Nasal cavity respiratory epithelium epithelial cell of viscerocranial mucosa (primary cell): ENCODE results near the gene RAP1A. TPM values are rescaled to one million over a fixed set of nuclear protein-coding genes. Genes with fewer than 3 reads are reported as not detected.

Experiments used
- total RNA-seq: library from RNA; depleted of rRNA; stranded (reverse); fragments of >200 nt; gene quantifications from 2 replicates; pipeline ENCODE4 v1.2.3, GENCODE V29; 2014

The RAP1A gene
- total RNA-seq: 15.7 and 34.7 TPM in 2 replicates

GRCh38 chr1:111619635-111620440, at the start of gene RAP1A:
TSS of gene RAP1A (plus strand) at chr1:111619789. CDS start at chr1:111691361, 71,572 bp downstream.

GRCh38 chr1:111739194-111739924, 119.8 kb downstream of the RAP1A start, which contains the start of gene INKA2:
TSS of gene INKA2 (minus strand) at chr1:111739395. CDS start at chr1:111739242, 153 bp downstream.

GRCh38 chr1:111755331-111756123, 135.9 kb downstream of the RAP1A start, which contains the start of gene DDX20:
TSS of gene DDX20 (plus strand) at chr1:111755901. CDS start at chr1:111755925, 24 bp downstream.

Other genes with a start within 250 kb of the RAP1A start
- 0.68 and 1.00 TPM in 2 replicates for gene OVGP1, start 192.1 kb upstream of the RAP1A start, total RNA-seq
- gene WDR77, start 170.5 kb upstream of the RAP1A start, total RNA-seq: 34.9 and 48.3 TPM in 2 replicates
- 198 and 281 TPM in 2 replicates for gene ATP5PB, start 170.3 kb upstream of the RAP1A start, total RNA-seq
- under 0.01 and 0.43 TPM in 2 replicates for gene C1orf162, start 145.8 kb upstream of the RAP1A start, total RNA-seq
- not detected in 2 replicates for gene ADORA3, start 116.2 kb upstream of the RAP1A start, total RNA-seq
- not detected in 2 replicates for gene TMIGD3, start 116.2 kb upstream of the RAP1A start, total RNA-seq
- gene INKA2, start 119.6 kb downstream of the RAP1A start, total RNA-seq: 4.2 and 6.2 TPM in 2 replicates
- 15.4 and 18.2 TPM in 2 replicates for gene DDX20, start 136.1 kb downstream of the RAP1A start, total RNA-seq